ENCODE results near the gene NOTUM.

NOTUM gene

DNA sequence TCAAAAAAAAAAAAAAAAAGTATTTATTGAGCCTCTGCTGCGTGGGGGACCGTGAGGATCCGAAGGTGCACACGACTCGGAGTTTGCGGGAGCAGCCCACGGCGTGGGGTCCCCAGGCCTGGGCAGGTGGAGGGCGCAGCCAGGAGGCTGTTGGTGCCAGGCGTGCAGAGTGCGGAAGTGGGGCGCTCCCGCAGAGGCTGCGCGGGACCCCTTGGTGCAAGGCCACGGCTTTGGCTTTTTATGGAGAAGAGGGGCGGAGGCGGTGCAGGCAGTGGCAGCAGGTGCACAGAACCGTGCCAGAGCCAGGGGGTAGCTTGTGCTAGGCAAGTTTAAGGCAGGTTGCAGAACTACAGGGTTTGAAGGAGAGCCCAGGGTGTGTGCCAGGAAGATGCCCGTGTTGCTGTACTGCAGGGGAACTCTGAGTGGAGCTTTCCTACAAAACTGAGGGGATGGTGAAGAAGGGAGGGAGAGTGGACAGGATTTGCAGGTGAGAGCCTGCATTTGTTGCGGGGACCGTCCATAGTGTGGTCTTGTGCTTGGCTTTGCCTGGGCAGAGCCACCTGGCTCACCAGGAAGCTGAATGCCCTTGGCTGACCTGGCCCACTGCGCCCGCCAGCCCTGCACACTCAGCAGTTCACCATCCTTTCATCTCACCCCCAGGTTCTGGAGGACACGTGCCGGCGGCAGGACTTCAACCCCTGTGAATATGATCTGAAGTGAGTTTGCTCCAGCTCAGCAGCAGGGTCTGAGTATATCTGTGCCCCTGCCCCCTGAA, 17.7 kb upstream of the NOTUM start:
- FAIRE-seq = no peak
- TF ChIP-seq POLR2AphosphoS5 (IDR thresholded peaks at IDR 0.05; ENCODE audit: low read depth, low read length) = no peak
- DNase-seq (ENCODE audit: insufficient read length, low spot score) = no peak

GRCh38 chr17:81977211-81977808, 16.3 kb upstream of the NOTUM start, which contains the start of gene ASPSCR1:
Gene ASPSCR1, plus strand, starts transcription at chr17:81977629. Its CDS starts 18 bp downstream, at chr17:81977647.
- peak; percentile 90 for DNase-seq (ENCODE audit: insufficient read length, low spot score)
- FAIRE-seq = peak; percentile 94
- TF ChIP-seq TAF1 (IDR thresholded peaks at IDR 0.05; ENCODE audit: low read depth, low read length) (peak; percentile 92), POLR2AphosphoS5 (IDR thresholded peaks at IDR 0.05; ENCODE audit: low read depth, low read length) (peak; percentile 73), PAX5 (IDR thresholded peaks at IDR 0.05; ENCODE audit: insufficient read depth, low read length, severe bottlenecking) (peak; percentile 53), POU2F2 (IDR thresholded peaks at IDR 0.05; ENCODE audit: low read depth, low read length) (0 out of 2 replicates have a peak, but pooled peaks have one; percentile 46), POLR2A (IDR thresholded peaks at IDR 0.05; ENCODE audit: low read depth, low read length) (peak; percentile 80), SPI1 (IDR thresholded peaks at IDR 0.05; ENCODE audit: low read depth, low read length) (peak; percentile 37)

- TF ChIP-seq POLR2A (IDR thresholded peaks at IDR 0.05; ENCODE audit: low read depth, low read length) (no peak), POLR2AphosphoS5 (IDR thresholded peaks at IDR 0.05; ENCODE audit: low read depth, low read length) (no peak; the same call in 1 of the 2 replicates), SPI1 (IDR thresholded peaks at IDR 0.05; ENCODE audit: low read depth, low read length) (no peak), TAF1 (IDR thresholded peaks at IDR 0.05; ENCODE audit: low read depth, low read length) (no peak), POU2F2 (IDR thresholded peaks at IDR 0.05; ENCODE audit: low read depth, low read length) (no peak), PAX5 (IDR thresholded peaks at IDR 0.05; ENCODE audit: insufficient read depth, low read length, severe bottlenecking) (no peak)
- DNase-seq (ENCODE audit: insufficient read length, low spot score) (no peak), FAIRE-seq (peak; percentile 41)
Observed at GRCh38 chr17:81976332-81977210, 15.6 kb upstream of the NOTUM start.

DNA sequence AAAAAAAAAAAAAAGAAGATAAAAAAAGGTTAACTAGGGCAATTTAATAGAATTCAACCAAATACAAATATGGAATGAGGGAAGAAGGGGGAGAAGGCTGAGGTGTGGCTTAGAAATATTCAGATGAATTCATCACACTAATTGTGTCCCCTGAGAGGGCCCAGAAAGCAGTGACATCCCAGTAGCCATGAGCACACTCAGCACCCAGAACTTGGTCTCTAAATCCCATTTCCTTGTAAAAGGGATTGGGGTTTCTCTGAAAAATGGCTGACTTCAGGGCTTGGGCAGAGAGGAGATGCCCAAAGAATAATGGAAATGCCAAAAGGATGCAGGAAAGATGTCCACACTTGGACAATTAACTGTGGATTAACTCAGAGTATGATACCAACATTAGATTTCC, 12.4 kb upstream of the NOTUM start:
- TF ChIP-seq SPI1 (IDR thresholded peaks at IDR 0.05; ENCODE audit: low read depth, low read length) (no peak), POLR2AphosphoS5 (IDR thresholded peaks at IDR 0.05; ENCODE audit: low read depth, low read length) (no peak), POLR2A (IDR thresholded peaks at IDR 0.05; ENCODE audit: low read depth, low read length) (no peak), POU2F2 (IDR thresholded peaks at IDR 0.05; ENCODE audit: low read depth, low read length) (no peak), PAX5 (IDR thresholded peaks at IDR 0.05; ENCODE audit: insufficient read depth, low read length, severe bottlenecking) (no peak), TAF1 (IDR thresholded peaks at IDR 0.05; ENCODE audit: low read depth, low read length) (no peak)
- no peak for DNase-seq (ENCODE audit: insufficient read length, low spot score)
- no peak for FAIRE-seq

- DNase-seq (ENCODE audit: insufficient read length, low spot score) (no peak), FAIRE-seq (no peak)
- no peak for TF ChIP-seq POLR2A (IDR thresholded peaks at IDR 0.05; ENCODE audit: low read depth, low read length)
- TF ChIP-seq PAX5 (IDR thresholded peaks at IDR 0.05; ENCODE audit: insufficient read depth, low read length, severe bottlenecking) = no peak
- TF ChIP-seq SPI1 (IDR thresholded peaks at IDR 0.05; ENCODE audit: low read depth, low read length) = no peak
Observed at GRCh38 chr17:81968850-81969812, 8.1 kb upstream of the NOTUM start.

- FAIRE-seq (no peak), DNase-seq (ENCODE audit: insufficient read length, low spot score) (no peak)
- no peak for TF ChIP-seq POU2F2 (IDR thresholded peaks at IDR 0.05; ENCODE audit: low read depth, low read length)
- no peak for TF ChIP-seq TAF1 (IDR thresholded peaks at IDR 0.05; ENCODE audit: low read depth, low read length)
- no peak for TF ChIP-seq PAX5 (IDR thresholded peaks at IDR 0.05; ENCODE audit: insufficient read depth, low read length, severe bottlenecking)
- no peak for TF ChIP-seq POLR2AphosphoS5 (IDR thresholded peaks at IDR 0.05; ENCODE audit: low read depth, low read length)
- TF ChIP-seq SPI1 (IDR thresholded peaks at IDR 0.05; ENCODE audit: low read depth, low read length) = no peak
- no peak for TF ChIP-seq POLR2A (IDR thresholded peaks at IDR 0.05; ENCODE audit: low read depth, low read length)
Observed at GRCh38 chr17:81968396-81968745, 7.4 kb upstream of the NOTUM start.

DNA sequence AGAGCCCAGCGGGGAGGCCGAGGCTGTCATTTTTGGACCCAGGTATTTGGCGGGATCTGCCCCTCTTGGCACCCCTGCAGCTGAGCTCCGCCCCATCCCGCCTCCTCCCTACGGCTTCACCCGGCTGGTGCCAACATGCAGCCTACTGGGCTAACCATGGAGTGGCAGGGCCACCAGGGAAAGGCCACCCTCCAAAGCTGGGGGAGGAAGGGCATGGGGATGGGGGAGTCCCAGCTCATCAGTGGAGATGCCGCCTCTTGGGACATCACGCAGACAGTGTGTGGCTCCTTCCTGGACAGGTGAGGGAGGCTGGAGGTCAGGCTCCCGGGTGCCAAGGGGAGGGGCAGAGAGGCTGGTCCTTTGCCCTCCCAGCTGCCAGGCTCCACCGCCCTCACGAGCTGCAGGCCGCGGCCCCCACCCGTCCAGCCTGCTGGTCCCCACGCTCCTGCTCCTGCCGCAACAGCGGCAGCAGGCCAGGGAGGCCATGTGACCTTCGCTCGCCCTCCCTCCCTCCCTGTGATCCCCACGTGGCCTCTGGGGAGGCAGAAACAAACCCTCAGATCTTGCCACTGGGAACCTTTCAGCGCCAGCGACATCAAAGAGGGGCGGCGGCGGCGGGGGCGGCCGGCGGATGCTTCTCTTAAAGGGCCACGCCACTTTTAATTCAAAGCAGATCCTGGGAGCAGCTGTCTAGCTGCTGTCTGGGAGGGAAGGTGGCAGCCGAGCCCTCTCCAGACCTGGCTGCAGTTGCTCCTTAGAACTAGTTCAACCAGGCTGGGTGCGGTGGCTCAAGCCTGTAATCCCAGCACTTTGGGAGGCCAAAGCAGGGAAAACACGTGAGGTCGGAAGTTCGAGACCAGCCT, 6.8 kb upstream of the NOTUM start:
- peak; percentile 89 for DNase-seq (ENCODE audit: insufficient read length, low spot score)
- no peak for TF ChIP-seq POLR2A (IDR thresholded peaks at IDR 0.05; ENCODE audit: low read depth, low read length)
- TF ChIP-seq TAF1 (IDR thresholded peaks at IDR 0.05; ENCODE audit: low read depth, low read length) = no peak
- no peak for TF ChIP-seq POLR2AphosphoS5 (IDR thresholded peaks at IDR 0.05; ENCODE audit: low read depth, low read length)
- TF ChIP-seq PAX5 (IDR thresholded peaks at IDR 0.05; ENCODE audit: insufficient read depth, low read length, severe bottlenecking) = no peak
- no peak for TF ChIP-seq SPI1 (IDR thresholded peaks at IDR 0.05; ENCODE audit: low read depth, low read length)
- TF ChIP-seq POU2F2 (IDR thresholded peaks at IDR 0.05; ENCODE audit: low read depth, low read length) = no peak
- FAIRE-seq = peak; percentile 82

DNA sequence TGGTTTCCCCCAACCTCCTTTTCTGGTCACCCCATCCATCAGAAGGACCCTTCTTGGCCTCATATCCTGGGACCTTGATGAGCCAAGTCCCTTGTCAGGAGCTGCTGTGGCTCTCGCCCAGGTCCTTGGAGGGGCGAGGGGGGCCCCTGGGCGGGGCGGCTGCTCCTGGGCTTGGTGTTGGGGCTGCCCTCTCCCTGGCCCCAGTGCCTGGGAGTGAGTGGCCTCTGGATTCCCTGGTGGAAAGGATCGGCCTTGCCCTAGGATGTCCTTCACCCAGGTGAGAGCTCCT, 6.2 kb upstream of the NOTUM start:
- TF ChIP-seq SPI1 (IDR thresholded peaks at IDR 0.05; ENCODE audit: low read depth, low read length) = no peak
- no peak for TF ChIP-seq PAX5 (IDR thresholded peaks at IDR 0.05; ENCODE audit: insufficient read depth, low read length, severe bottlenecking)
- TF ChIP-seq POLR2A (IDR thresholded peaks at IDR 0.05; ENCODE audit: low read depth, low read length) = no peak
- no peak for TF ChIP-seq POU2F2 (IDR thresholded peaks at IDR 0.05; ENCODE audit: low read depth, low read length)
- TF ChIP-seq POLR2AphosphoS5 (IDR thresholded peaks at IDR 0.05; ENCODE audit: low read depth, low read length) = no peak
- no peak for TF ChIP-seq TAF1 (IDR thresholded peaks at IDR 0.05; ENCODE audit: low read depth, low read length)
- DNase-seq (ENCODE audit: insufficient read length, low spot score) = no peak
- FAIRE-seq = no peak

All from GM12891 (cell line).